Activated CD4-positive, alpha-beta memory T cell treated with anti-CD3 and anti-CD28 coated beads for 36 hours (primary cell): ENCODE measurements around the gene SFXN3. TPM values are rescaled to one million over a fixed set of nuclear protein-coding genes. Genes with fewer than 3 reads are reported as not detected.

Source experiments
- CTCF ChIA-PET: fragments of 350-600 bp; sonication (Branson Sonifier 250); formaldehyde crosslinking; loops from one replicate; lab custom pipeline; 2021; ENCODE audit warnings: antibody characterized with exemption, inconsistent platforms; lab: Charles Lee
- POLR2A ChIA-PET: fragments of 350-600 bp; sonication (Branson Sonifier 250); formaldehyde crosslinking; loops from one replicate; lab custom pipeline; 2021; ENCODE audit warnings: antibody characterized with exemption; lab: Charles Lee
- DNase-seq: peaks from one replicate; pipeline ENCODE4 v3.0.0-alpha.2; 2020
- H3K27ac Mint-ChIP-seq: one replicate; pipeline ENCODE4 v1.8.0; 2021; ENCODE audit warnings: mixed read lengths
- H3K27me3 Mint-ChIP-seq: one replicate; pipeline ENCODE4 v1.8.0; 2021; ENCODE audit warnings: mixed read lengths
- H3K36me3 Mint-ChIP-seq: one replicate; pipeline ENCODE4 v1.8.0; 2021; ENCODE audit warnings: mixed read lengths
- H3K4me1 Mint-ChIP-seq: one replicate; pipeline ENCODE4 v1.8.0; 2021; ENCODE audit warnings: low read depth, mixed read lengths
- H3K4me3 Mint-ChIP-seq: one replicate; pipeline ENCODE4 v1.8.0; 2021; ENCODE audit warnings: mild to moderate bottlenecking, mixed read lengths
- H3K9me3 Mint-ChIP-seq: one replicate; pipeline ENCODE4 v1.8.0; 2021; ENCODE audit warnings: mixed read lengths
- intact Hi-C: fragments of 100-400 bp; cut with micrococcal nuclease; formaldehyde crosslinking; loops from one replicate; pipeline ENCODE4 v1.15.1; 2023
- total RNA-seq, 2 experiments: library from RNA; stranded (reverse); gene quantifications; one replicate each; pipeline ENCODE4 v1.2.3, GENCODE V29; 2021

The SFXN3 gene
- total RNA-seq, 2 experiments from 2014 or later = 40.4 to 41.9 TPM

DNA sequence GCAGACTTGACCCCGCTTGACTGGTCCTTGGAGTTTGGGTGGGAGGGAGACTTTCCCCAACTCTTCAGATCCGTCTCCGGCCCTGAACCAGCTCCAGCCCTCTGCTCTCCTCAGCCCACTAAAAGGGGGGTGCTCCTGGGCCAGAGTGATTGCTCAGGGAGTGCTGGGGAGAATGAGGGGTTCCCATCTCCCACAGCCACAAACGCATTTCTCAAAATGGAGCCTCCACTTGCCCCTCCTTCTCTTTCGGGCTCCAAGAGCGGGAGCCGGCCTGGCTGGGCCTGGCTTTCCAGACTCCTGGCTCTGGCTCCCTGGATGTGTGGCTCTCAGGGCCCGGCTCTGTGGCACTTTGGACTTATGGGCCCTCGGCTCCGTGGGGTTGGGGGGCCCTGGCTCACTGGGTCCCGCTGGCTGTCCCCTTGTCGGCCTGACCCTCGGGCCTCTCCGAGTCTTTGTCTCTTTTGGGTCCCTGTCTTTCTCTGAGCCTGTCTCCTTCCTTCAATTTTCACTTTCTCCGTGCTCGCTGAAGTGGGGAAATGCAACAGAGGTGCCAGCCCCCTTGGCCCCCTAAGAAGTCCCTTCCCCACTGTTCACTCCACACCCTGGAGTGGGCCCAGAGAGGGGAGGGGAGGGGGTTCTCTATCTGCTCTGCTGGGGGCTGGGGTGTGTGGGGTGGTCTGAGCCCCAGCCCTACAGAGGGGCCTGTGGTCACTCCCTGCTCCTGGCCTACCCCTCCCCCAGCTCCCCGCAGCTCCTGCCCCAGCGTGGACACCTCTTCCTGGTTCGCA lies 30.7 kb upstream of the SFXN3 start:
- POLR2A ChIA-PET = no interaction called here
- Mint-ChIP-seq H3K27ac (no peak overlapping the region), H3K4me3 (peak overlapping the region; percentile 51), H3K4me1 (peaks cover 20% of the 10 kb centered on the region), H3K9me3 (no peaks in the 10 kb centered on the region), H3K36me3 (no peaks in the 10 kb centered on the region), H3K27me3 (no peaks in the 10 kb centered on the region)
- CTCF ChIA-PET = interaction anchor here (1.6 to 14.6 kb wide), 5 partner anchors 11 to 438 kb away, joined by 3 to 199 read pairs (median 6); partner anchors contain the start of genes MRPL43 and TWNK
- intact Hi-C loops = no loop called here
- DNase-seq = no peak

DNA sequence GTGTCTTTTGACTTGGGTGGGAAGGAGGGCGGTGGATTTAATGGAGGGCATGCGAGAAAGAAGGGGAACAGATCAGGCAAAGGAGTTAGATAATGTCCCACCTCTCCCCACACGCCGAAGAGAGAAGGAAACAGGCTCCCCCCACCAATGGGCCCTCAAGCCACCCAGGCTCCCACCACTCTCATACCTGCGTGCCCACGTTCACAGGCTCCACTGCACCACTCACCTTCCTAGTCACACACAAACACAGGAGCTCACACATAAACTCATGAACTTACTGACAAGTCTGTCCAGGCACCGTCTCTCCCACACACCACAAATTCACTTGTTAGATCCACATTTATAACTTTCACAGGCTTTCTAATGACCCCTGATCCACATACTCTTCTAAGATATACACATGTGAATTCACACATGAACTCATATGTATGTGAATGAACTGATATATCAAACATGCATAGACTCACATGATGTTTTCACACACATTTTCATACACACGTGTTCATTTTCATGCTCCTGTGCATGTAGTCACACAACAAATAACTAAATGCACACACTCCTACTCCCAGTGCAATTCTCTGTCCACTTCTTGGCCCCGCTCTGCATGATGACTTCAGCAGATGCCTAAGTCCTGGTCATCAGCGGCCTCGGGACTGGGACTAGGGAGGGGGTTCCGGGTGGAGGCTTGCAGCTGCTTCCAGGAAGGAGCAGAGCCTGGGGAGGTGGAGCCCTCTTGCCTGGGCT lies 29.9 kb upstream of the SFXN3 start:
- POLR2A ChIA-PET = no interaction called here
- H3K4me1 Mint-ChIP-seq = peaks cover 19% of the 10 kb centered on the region

DNA sequence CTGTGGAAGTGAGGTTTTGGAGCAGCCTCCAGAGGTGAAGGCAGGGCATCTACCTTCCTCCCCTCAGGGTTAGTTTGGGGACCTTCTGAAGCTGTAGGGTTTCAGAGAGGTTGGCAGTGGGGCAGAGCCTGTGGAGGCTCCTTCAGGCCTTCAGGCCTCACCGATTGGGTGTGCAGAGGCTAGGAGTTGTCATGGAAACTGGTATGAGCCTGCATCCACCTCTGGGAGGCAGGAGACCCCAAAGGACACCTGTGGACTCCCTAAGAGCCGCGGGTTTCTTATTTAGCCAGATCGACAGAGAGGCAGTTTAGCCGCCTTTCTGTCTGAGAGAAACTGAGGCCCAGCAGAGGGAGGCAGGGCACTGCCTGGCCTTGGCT lies 29.4 kb upstream of the SFXN3 start:
- ChIA-PET POLR2A (no interaction called here), CTCF (interaction anchor here (2.8 to 14.6 kb wide), 2 partner anchors 10 to 15 kb away, joined by 6 to 199 read pairs; no protein-coding TSS in a partner anchor)
- H3K4me3 Mint-ChIP-seq = no peak overlapping the region
- no peaks in the 10 kb centered on the region for H3K36me3 Mint-ChIP-seq
- H3K27me3 Mint-ChIP-seq = no peaks in the 10 kb centered on the region
- no peak overlapping the region for H3K27ac Mint-ChIP-seq
- intact Hi-C loops = no loop called here
- peaks cover 14% of the 10 kb centered on the region for H3K4me1 Mint-ChIP-seq
- no peaks in the 10 kb centered on the region for H3K9me3 Mint-ChIP-seq
- no peak for DNase-seq

More for the DNA sequence above, 29.9 kb upstream of the SFXN3 start:
- intact Hi-C loops = no loop called here
- Mint-ChIP-seq H3K9me3 (no peaks in the 10 kb centered on the region), H3K27ac (no peak overlapping the region), H3K36me3 (no peaks in the 10 kb centered on the region), H3K27me3 (no peaks in the 10 kb centered on the region), H3K4me3 (peak overlapping the region; percentile 25)
- DNase-seq = no peak
- CTCF ChIA-PET = interaction anchor here (2.8 to 14.6 kb wide), 2 partner anchors 11 to 16 kb away, joined by 6 to 199 read pairs; no protein-coding TSS in a partner anchor

DNA sequence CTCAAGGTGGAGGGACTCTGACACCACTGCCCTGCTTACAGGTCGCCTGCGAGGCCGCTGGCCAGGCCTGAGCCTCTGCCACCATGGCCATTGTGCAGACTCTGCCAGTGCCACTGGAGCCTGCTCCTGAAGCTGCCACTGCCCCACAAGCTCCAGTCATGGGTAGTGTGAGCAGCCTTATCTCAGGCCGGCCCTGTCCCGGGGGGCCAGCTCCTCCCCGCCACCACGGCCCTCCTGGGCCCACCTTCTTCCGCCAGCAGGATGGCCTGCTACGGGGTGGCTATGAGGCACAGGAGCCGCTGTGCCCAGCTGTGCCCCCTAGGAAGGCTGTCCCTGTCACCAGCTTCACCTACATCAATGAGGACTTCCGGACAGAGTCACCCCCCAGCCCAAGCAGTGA lies 28.6 kb upstream of the SFXN3 start:
- intact Hi-C loops = no loop called here
- ChIA-PET POLR2A (no interaction called here), CTCF (interaction anchor here (0.9 to 14.6 kb wide), 4 partner anchors 9 to 49 kb away, joined by 3 to 199 read pairs (median 8); no protein-coding TSS in a partner anchor)
- Mint-ChIP-seq H3K36me3 (no peaks in the 10 kb centered on the region), H3K9me3 (no peaks in the 10 kb centered on the region), H3K4me1 (peaks cover 11% of the 10 kb centered on the region), H3K4me3 (no peak overlapping the region), H3K27ac (no peak overlapping the region), H3K27me3 (no peaks in the 10 kb centered on the region)
- DNase-seq = no peak

DNA sequence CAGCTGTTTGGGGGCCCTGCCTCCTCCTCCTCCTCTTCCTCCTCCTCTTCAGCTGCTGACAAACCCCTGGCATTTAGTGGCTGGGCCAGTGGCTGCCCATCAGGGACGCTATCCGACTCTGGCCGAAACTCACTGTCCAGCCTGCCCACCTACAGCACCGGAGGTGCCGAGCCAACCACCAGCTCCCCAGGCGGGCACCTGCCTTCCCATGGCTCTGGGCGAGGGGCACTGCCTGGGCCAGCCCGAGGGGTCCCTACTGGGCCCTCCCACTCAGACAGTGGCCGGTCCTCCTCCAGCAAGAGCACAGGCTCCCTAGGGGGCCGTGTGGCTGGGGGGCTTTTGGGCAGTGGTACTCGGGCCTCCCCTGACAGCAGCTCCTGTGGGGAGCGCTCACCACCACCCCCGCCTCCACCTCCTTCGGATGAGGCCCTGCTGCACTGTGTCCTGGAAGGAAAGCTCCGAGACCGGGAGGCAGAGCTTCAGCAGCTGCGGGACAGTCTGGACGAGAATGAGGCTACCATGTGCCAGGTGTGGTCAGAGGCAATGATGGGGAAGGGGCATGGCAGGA lies 27.3 kb upstream of the SFXN3 start:
- CTCF ChIA-PET = interaction anchor here (1.1 to 14.6 kb wide), 4 partner anchors 8 to 27 kb away, joined by 3 to 199 read pairs (median 8); partner anchors contain the start of genes PDZD7 and SFXN3
- Mint-ChIP-seq H3K4me1 (peaks cover 6% of the 10 kb centered on the region), H3K27ac (no peak overlapping the region), H3K9me3 (no peaks in the 10 kb centered on the region), H3K4me3 (no peak overlapping the region), H3K27me3 (no peaks in the 10 kb centered on the region), H3K36me3 (no peaks in the 10 kb centered on the region)
- no peak for DNase-seq
- POLR2A ChIA-PET = no interaction called here
- intact Hi-C loops = no loop called here

DNA sequence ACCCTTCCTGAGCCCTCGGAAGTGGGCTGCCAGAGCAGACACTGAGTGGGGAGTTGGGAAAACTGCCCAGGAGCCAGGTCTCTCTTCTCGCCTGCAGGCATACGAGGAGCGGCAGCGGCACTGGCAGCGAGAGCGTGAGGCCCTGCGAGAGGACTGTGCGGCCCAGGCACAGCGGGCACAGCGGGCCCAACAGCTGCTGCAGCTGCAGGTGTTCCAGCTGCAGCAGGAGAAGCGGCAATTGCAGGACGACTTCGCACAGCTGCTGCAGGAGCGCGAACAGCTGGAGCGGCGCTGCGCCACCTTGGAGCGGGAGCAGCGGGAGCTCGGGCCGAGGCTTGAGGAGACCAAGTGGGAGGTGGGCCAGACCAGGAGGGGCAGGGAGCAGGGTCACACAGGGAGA lies 25.7 kb upstream of the SFXN3 start:
- H3K4me3 Mint-ChIP-seq = no peak overlapping the region
- no peak for DNase-seq
- no peaks in the 10 kb centered on the region for H3K9me3 Mint-ChIP-seq
- no peak overlapping the region for H3K27ac Mint-ChIP-seq
- no peaks in the 10 kb centered on the region for H3K27me3 Mint-ChIP-seq
- POLR2A ChIA-PET = no interaction called here
- H3K36me3 Mint-ChIP-seq = no peaks in the 10 kb centered on the region
- H3K4me1 Mint-ChIP-seq = peaks cover 3% of the 10 kb centered on the region
- intact Hi-C loops = no loop called here
- CTCF ChIA-PET = interaction anchor here (1.3 to 14.6 kb wide), 3 partner anchors 8 to 21 kb away, joined by 4 to 199 read pairs (median 19); no protein-coding TSS in a partner anchor

DNA sequence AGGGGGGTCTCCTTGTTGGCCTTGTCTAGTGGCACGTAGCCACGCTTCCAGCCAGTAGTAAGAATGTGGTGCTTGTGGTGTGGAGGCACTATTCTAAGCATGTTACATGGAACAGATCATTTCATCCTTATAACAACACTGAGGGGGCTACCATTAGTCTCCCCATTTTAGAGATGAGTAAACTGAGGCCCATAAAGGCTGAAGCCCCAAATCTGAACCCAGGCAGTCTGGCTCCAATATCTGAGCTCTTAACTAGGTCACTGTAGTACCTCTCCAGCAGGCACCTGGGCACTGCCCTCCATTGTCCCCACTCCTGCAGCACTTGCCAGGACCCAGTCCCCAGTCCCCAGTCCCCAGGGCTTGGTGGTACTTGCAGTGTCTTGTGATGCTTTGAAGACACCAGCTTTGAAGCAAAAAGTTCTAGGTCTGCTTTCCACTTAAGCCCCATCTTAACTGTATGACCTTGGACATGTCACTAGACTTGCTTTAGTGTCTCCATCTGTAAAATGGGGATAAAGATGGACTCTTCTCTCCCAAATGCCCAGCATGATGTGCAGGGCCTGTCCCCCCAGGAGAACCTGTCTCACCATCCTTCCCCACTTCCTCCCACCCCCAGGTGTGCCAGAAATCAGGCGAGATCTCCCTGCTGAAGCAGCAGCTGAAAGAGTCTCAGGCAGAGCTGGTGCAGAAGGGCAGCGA lies 25.0 kb upstream of the SFXN3 start:
- Mint-ChIP-seq H3K4me1 (peaks cover 2% of the 10 kb centered on the region), H3K36me3 (no peaks in the 10 kb centered on the region)
- CTCF ChIA-PET = interaction anchor here (1.1 to 14.6 kb wide), 4 partner anchors 9 to 44 kb away, joined by 4 to 199 read pairs (median 12); no protein-coding TSS in a partner anchor

DNA sequence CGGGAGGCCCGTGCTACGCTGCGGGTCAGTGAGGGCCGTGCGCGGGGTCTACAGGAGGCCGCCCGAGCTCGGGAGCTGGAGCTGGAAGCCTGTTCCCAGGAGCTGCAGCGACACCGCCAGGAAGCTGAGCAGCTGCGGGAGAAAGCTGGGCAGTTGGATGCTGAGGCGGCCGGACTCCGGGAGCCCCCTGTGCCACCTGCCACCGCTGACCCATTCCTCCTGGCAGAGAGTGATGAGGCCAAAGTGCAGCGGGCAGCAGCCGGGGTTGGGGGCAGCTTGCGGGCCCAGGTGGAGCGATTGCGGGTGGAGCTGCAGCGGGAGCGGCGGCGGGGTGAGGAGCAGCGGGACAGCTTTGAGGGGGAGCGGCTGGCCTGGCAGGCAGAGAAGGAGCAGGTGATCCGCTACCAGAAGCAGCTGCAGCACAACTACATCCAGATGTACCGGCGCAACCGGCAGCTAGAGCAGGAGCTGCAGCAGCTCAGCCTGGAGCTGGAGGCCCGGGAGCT lies 24.4 kb upstream of the SFXN3 start:
- no peaks in the 10 kb centered on the region for H3K4me1 Mint-ChIP-seq
- no peaks in the 10 kb centered on the region for H3K36me3 Mint-ChIP-seq
- no peak overlapping the region for H3K27ac Mint-ChIP-seq
- POLR2A ChIA-PET = no interaction called here
- intact Hi-C loops = no loop called here
- no peaks in the 10 kb centered on the region for H3K9me3 Mint-ChIP-seq
- CTCF ChIA-PET = interaction anchor here (0.7 to 14.6 kb wide), 5 partner anchors 10 to 232 kb away, joined by 3 to 199 read pairs (median 6); no protein-coding TSS in a partner anchor
- no peak overlapping the region for H3K4me3 Mint-ChIP-seq
- DNase-seq = no peak
- no peaks in the 10 kb centered on the region for H3K27me3 Mint-ChIP-seq

More for the DNA sequence above, 25.0 kb upstream of the SFXN3 start:
- H3K27me3 Mint-ChIP-seq = no peaks in the 10 kb centered on the region
- no peak overlapping the region for H3K27ac Mint-ChIP-seq
- no peak overlapping the region for H3K4me3 Mint-ChIP-seq
- no peaks in the 10 kb centered on the region for H3K9me3 Mint-ChIP-seq
- intact Hi-C loops = no loop called here
- DNase-seq = no peak
- POLR2A ChIA-PET = no interaction called here

DNA sequence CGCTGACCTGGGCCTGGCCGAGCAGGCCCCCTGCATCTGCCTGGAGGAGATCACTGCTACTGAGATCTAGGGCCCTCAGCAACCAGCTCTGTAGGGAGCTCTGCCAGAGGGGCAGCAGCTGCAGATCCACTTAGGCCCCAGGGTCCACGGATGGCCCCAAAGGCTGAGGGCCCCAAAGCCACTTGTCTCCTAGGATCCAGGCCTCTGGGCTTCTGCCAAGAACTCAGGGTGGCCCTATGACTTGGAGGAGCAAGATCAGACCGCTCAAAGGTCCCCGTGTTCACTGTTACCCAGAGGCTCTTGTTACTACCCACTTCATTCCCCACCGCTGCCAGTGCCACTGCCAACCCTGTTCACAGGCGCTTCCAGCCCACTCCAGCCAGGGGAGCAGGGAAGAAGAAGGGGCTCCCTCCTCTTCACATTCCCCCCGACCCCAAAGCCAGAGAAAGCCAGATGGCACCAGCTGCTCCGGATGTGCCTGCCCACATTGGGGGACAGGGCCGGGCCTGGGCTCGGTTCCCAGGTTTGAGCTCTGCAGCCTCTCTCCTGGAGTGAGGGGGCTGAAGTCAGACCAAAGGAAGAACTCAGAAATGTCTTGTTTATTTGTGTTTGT lies 23.8 kb upstream of the SFXN3 start:
- DNase-seq = no peak
- H3K9me3 Mint-ChIP-seq = no peaks in the 10 kb centered on the region
- no peaks in the 10 kb centered on the region for H3K27me3 Mint-ChIP-seq
- no peak overlapping the region for H3K27ac Mint-ChIP-seq
- ChIA-PET POLR2A (no interaction called here), CTCF (interaction anchor here (0.7 to 14.6 kb wide), 4 partner anchors 10 to 232 kb away, joined by 3 to 199 read pairs (median 12); no protein-coding TSS in a partner anchor)
- no peaks in the 10 kb centered on the region for H3K4me1 Mint-ChIP-seq
- H3K36me3 Mint-ChIP-seq = no peaks in the 10 kb centered on the region
- H3K4me3 Mint-ChIP-seq = no peak overlapping the region
- intact Hi-C loops = no loop called here

DNA sequence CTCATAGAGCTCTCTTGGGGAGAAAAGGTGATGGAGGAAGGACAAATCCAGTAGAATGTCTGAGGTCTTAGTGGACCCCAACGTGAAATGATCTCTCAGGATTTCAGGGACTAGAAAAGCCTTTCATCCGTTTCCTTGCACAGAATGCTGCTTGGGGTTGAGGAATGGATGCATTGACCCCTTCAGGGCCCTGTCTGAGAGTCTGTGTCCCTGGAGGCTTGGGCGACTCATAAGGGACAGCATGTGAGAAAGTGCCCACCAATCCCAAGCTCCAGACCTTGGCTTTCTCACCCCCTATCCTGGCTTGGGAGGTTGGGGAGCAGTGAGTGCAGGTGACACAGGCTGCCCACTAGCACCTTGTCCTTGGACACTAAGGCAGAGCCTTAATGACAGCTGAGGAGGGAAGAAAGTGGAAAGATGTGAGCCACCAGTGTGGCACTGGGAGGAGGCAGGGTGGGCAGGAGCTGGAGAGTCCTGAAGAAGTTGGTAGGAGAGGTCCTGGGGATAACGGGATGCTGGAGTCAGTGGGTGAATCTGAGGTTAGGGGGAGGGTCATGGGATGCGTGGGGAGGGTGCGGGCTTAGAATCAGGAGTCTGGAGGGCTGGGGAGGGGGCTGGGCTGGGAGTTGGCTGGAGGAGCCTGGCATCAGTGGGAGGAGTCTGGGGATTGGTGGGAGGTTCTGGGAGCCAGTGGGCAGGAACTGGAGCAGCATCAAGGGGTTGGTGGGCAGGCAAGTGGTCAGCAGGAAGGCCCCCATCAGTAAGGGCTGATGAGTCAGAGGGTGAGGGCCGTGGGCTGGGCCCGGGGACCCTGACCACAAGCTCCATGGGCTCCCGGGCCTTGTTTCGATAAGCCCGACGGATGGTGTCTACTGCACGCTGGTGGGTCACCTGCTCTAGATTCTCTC lies 22.9 kb upstream of the SFXN3 start:
- peaks cover 7% of the 10 kb centered on the region for H3K4me1 Mint-ChIP-seq
- H3K27ac Mint-ChIP-seq = no peak overlapping the region
- no peak overlapping the region for H3K4me3 Mint-ChIP-seq
- CTCF ChIA-PET = interaction anchor here (2.3 to 14.6 kb wide), 2 partner anchors 9 to 11 kb away, joined by 19 to 199 read pairs; no protein-coding TSS in a partner anchor
- no peak for DNase-seq
- no peaks in the 10 kb centered on the region for H3K9me3 Mint-ChIP-seq
- peaks cover 3% of the 10 kb centered on the region for H3K27me3 Mint-ChIP-seq
- intact Hi-C loops = no loop called here
- no peaks in the 10 kb centered on the region for H3K36me3 Mint-ChIP-seq
- POLR2A ChIA-PET = no interaction called here
